DND-41 (cell line): Measurements from ENCODE around the gene EDDM3A.

Experiments used
- EZH2 ChIP-seq: IDR thresholded peaks from 3 replicates; pipeline ENCODE4 v1.6.1; 2012; ENCODE audit warnings: borderline replicate concordance, low read depth, mild to moderate bottlenecking, moderate library complexity, low read length, inconsistent platforms; ENCODE audit not compliant: severe bottlenecking
- TF ChIP-seq, protein P1 (sequence below): IDR thresholded peaks from 2 replicates; pipeline ENCODE4 v1.5.1; 2012; ENCODE audit warnings: borderline replicate concordance, low read length, moderate library complexity, mild to moderate bottlenecking; ENCODE audit not compliant: poor library complexity, severe bottlenecking; ENCODE audit errors: extremely low read depth

DNA sequence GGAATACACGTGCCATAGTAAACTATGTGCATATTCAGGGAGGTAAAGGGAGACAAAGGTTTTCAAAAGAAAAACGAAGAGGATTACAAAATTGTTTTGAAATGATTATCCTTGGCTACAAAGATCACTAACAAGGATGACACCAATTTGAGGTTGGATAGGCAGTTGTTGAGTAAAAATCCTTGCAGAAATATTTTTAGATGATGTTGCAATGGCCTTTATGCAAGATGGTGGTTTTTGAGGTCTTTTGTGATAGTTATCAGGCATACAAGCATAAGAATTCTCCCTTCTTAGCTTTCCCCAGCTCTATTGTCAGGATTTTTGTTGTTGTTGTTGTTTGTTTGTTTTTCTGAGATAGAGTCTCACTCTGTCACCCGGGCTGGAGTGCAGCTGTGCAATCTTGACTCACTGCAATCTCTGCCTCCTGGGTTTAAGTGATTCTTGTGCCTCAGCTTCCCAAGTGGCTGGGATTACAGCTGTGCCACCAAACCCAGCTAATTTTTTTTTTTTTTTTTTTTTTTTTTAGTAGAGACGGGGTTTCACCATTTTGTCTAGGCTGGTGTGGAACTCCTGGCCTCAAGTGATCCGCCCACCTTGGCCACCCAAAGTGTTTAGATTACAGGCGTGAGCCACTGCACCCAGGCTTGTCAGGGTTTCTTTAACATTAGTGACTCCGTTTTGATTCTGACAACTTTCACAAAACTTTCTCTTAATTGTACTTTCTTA lies 49.1 kb downstream of the EDDM3A start:
- TF ChIP-seq, protein P1, sequence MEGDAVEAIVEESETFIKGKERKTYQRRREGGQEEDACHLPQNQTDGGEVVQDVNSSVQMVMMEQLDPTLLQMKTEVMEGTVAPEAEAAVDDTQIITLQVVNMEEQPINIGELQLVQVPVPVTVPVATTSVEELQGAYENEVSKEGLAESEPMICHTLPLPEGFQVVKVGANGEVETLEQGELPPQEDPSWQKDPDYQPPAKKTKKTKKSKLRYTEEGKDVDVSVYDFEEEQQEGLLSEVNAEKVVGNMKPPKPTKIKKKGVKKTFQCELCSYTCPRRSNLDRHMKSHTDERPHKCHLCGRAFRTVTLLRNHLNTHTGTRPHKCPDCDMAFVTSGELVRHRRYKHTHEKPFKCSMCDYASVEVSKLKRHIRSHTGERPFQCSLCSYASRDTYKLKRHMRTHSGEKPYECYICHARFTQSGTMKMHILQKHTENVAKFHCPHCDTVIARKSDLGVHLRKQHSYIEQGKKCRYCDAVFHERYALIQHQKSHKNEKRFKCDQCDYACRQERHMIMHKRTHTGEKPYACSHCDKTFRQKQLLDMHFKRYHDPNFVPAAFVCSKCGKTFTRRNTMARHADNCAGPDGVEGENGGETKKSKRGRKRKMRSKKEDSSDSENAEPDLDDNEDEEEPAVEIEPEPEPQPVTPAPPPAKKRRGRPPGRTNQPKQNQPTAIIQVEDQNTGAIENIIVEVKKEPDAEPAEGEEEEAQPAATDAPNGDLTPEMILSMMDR: no peak
- no peak for TF ChIP-seq EZH2
